HG03469 (cell line): ENCODE results near the gene CES5A.
"Not testable (repeated sequence)": the region's sequence is repeated elsewhere in the genome, so short reads cannot be mapped to it uniquely, and the experiment has no call there.

ENCODE experiments used
- ATAC-seq: cut with Tn5 transposase; IDR thresholded peaks from one replicate; pipeline ENCODE4 v1.9.1; 2021; ENCODE audit warnings: mild to moderate bottlenecking, moderate library complexity, moderate number of reproducible peaks; ENCODE audit not compliant: unreplicated experiment

Gene CES5A

DNA sequence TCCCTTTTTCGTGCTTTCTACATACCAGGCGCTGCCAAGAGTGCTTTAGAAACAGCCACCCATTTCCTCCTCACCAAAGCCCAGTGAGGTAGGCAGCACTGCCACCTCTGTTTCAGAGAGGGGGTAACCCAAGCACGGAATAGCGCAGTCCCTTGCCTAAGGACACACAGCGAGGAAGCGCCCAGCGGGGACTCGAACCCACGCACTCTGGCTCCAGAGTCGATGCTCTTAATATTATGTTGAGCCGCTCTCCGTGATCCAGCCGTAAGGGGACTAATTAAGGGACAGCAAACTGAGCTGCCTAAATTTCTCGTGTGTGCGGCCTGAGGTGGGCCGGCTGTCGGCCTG lies 42.8 kb downstream of the CES5A start:
- no peak for ATAC-seq

DNA sequence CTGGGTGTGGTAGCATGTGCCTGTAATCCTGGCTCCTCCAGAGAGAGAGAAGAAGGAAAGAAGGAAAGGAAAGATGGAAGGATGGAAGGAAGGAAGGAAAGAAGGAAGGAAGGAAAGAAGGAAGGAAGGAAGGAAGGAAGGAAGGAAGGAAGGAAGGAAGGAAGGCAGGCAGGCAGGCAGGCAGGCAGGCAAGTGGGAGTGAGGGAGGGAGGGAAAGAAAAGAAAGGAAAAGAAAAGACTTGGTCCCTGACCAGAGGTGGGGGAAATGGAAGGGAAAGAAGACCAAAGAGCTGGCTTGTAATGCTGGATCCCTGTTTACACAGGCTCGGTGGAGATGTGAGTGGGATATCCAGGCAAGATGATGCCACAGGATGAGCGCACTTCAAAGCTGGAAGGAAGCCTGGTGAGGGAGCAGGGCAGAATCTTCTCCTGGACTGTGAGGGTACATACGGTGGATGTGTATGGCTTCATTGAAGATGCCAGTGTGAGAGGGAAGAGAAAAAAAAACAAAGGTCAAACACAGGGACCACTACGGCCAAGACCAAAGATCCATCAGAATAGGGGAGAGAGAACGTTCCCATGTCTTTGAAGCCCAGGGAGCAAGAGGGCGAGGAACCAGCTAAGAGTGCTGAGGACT lies 44.4 kb downstream of the CES5A start:
- no peak for ATAC-seq

DNA sequence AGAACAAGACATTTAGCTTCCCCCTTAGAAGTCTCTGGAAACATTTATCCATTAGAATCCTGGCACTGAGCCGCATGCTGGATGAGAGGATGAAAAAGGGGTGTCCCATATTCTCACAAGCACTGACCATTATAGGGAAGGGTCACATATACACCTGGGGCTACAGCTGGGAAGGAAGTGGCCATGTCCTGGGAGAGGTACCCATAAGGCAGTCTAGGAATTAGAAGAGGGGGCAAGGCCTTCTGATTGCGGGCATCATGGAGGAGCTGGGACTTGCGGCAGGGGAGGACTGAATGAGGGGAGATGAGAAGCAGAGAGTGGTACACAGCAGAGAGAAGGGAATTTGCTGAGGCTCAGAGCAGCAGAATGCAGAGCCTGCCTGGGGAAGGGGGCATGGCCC lies 45.9 kb downstream of the CES5A start:
- ATAC-seq: not testable (repeated sequence)

DNA sequence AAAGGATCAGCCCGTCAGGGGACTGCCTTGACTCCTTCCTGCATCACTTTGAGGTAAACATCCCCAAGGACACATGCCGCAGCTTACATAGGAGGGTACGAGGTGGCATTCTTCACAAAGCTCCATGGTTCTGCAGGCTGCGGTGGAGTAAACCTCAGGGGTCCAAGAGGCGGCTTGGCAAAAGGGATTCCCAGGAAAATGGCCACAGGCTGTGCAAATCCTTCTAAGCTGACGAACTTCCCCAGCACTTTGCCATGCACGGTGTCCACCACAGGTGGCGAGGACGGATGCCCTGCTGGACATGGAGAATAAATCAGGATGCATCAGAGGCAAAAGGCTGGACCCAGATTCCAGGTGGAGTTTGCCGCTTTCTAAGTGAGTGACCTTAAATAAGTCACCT lies 46.5 kb downstream of the CES5A start:
- ATAC-seq: no peak

DNA sequence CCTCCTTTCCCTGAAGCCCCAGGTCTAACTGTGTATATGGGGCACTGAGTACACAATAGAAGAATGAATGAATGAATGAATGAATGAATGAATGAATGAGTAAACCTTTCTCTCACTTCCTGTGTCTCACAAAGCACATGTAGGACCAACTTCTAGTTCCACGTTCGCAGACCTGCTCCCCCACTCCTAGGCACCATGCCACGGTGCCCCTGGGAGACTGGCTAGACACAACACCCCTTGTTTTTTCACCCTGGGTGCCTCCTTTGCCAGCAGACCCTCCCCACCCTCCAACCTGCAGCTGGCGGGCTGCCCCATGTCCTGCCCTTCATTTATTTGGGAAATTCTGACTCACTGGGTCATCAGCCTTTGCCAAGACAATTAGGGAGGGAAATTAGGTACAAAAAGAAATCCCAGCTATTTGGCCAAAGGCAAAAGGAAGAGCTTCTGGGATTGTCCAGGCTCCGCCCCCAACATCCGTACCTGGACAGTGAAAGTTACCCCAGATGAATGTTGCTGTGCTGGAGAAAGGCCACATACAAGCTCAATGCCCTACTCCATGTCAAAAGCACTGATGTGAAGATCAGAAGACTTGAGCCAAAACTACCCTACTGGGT lies 50.0 kb downstream of the CES5A start:
- no peak for ATAC-seq

DNA sequence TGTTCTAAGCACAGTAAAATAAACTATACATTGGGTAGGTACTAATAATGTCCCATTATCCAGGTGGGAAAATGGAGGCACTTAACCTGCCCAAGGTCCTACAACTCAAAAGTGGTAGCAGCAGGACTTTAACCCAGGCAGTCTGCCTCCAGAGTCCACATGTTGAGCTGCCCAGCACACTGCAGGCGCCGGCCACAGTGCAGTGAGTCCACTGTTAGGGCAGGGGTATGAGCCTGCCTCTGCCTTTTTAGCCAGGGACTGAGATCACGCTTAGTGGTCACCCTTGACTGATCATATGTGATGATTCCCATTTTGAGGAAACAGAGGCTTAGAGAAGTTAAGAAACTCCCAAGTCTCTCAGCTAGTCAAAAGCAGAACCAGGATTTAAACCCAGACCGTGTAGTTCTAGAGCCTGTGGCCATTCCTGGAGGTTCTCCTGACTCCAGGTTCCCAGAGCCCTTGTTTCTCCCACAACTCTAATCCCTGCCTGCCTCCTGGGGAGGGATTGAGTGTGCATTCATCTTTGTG lies 50.6 kb downstream of the CES5A start:
- ATAC-seq: no peak

DNA sequence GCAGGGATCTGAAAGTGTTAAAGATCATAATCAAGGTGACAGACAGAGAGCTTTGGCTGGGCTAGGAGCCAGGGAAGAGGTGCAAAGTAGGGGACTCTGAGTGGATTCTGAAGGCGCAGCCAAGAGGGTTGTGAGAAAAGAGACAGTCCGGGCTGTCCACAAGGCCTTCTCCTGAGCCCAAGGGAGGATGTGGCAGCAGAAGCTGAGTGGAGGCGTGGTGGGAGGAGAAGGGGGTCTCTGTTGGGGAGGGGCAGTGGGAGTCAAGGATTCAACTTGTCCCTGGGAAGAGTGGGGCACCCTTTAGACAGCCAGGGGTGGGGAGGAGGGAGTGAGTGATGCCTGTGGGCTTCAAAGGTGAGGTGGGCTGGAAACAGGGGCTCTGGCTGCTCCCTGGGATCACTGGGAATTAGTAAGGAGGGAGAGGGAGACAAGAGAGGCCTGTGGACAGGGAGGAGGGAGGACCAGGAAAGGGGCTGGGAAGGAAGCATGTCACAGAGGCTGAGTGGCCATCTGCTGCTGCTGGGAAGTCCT lies 52.8 kb downstream of the CES5A start:
- ATAC-seq: no peak

DNA sequence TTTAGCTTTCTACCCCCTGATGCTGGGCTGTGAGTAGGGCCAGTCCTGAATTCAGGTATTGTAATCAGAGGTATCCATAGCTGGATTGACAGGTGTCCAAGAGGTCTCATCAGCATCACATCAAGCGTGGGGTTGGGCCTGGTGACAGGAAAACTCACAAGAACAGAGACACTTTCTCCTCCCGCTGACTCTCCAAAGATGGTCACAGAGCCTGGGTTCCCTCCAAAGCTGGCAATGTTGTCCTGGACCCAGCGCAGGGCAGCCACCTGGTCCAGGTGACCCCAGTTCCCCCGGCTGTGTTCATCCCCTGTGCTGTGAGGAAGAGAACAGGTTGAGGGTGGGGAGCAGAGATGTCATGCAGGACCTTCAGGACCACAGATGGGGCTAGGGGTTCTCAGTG lies 54.0 kb downstream of the CES5A start:
- ATAC-seq: no peak

DNA sequence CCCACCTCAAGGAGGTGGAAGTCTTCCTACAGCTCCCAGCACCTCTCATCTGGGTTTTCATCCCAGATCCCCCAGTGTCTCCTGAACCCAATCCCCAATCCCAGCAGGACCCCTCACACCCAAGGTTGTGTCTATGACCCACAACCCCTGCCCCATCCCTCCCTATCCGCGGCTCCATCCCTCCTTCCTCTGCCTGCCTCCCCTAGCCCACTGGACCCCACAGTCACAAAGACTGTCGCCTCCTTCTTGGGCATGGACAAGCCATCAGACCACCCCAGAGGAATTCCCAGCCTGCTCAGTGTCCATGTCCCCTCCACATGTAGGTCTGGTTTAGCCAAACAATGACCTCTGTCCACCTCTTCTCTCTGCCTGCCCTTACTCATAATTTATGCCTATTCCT lies 54.6 kb downstream of the CES5A start:
- no peak for ATAC-seq

DNA sequence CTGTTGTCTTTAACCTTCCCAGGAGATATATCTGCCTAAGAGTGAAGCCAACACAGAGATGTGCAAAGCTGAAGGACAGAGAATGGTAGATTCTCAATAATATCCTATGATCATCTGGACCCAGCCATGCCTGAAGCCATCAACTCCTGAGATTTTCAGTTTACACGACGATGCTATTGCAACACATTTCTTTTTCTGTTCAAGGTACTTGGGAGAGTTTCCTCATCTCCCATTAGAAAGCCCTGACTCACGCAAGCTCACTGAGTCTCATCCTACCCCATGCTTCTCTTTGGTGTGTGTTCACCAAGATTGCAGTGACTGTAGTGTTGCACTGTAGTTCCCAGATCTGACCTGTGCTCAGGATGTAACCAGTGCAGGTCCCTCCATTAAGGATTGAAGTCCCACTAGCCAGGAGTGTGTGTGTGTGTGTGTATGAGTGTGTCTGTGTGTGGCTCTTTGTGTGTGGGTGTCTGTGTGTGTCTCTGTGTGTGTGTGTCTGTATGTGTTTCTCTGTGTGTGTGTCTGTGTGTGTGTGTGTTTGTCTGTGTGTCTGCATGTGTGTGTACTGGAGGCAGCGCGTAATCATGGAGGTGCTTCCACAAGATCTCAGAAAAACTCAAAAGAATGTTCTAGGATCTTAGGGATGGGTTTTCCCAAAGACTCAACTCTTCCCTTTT lies 57.8 kb downstream of the CES5A start:
- ATAC-seq: no peak

DNA sequence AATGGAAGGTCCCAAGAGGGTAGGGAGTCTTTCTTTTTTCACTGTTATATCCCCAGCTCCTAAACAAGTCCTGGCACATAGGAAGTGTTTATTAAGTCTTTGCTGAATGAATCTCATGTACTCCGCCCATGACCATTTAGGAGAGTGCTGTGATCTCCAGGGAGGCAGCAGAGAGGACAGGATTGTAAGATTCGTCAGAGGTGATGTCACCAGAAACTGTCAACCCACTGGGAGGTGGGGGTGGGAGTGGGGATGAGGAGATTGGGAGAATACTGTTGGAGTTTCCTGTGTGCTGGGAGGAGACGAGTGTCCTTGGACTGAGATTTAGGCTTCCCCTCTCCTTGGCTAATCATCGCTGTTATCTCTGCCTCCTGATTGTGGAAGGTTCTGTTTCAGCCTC lies 59.0 kb downstream of the CES5A start:
- not testable (repeated sequence) for ATAC-seq

DNA sequence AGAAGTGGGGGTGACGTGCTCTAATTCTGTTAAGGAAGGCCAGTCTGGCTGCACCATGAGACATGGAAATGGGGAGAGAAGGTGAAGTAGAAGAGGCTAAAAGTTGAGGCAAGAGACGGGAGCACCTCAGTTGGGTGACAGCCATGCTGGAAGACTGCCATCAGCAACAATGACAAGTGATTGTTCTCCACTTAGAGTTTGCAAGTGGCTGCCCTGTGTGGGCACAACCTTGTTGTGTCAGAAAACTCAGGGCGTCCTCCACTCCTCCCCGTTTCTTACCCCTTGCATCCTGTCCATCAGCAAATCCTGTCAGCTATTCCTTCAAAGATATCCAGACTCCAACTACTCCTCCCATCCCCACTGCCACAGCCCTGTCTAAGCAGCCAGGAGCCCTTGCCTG lies 59.9 kb downstream of the CES5A start:
- ATAC-seq: no peak

DNA sequence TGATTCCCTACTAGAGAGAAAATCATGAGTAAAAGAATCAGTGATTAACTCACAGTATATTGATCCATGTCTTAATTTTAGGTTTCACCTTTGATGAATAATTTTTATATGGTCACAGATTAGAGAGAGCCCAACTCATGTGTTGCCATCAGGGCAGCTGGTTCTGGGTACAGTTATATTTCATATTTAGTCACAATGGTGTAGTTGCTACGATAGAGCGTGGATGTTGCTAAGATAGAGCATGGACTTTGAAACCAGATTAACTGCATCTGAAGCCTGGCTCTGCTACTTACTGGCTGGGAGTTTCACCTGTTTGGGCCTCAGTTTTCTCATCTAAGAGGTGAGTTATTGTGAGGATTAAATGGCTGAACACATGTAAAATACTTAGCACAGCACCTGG lies 61.0 kb downstream of the CES5A start:
- not testable (repeated sequence) for ATAC-seq

DNA sequence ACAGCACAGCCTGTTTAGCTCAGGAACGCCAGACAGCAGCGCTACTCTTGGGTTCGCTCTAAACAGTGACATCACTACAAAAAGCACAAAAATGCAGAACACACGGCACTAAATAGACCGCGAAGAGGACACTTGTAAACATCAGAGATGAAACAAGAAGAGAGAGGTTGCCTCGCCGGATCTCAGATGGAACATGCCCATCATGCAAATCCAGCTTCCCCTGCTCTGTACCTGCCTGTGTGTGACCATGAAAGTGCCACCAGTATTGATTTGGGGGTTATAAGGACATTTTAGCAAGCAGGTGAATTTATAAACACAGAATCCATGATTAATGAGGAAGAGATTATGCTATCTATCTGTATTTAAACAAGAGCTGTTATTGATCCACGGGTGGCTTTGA lies 61.4 kb downstream of the CES5A start:
- ATAC-seq: not testable (repeated sequence)

DNA sequence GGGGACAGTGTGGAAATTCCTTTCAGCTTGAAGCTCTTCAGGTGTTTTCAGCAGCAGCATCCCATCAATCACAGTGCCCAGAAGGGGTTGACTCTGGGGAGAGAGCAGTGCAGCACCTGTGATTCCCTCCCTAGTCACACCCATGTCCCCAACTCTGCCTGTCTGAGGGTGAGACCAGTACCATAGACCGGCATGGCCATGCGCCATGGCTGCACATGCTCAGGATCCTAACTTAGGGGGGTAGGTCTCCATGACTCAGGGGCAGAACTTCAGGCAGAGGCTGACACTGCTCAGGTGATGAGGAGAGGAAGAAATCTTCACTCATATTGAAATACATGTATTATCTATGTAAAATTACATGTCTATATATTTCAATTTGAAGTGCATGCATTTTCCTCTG lies 62.2 kb downstream of the CES5A start:
- no peak for ATAC-seq

DNA sequence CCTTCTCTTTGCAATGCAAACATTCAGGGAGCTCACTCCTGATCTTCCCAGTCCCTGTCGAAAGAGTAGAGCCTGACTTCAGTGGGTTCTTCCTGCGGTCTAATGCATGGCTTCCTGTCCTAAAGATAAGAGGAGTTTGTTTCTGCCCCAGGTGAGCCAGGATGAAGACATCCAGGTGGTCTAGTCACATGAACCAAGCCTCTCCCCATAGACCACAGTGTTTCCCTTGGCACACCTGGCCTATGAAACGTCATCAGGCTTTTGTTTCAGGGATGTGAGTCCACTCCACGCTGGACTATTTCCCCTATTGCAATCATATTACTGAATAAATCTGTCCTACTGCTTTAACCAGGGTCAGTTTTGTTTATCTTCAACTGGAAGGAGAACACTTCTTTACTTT lies 63.4 kb downstream of the CES5A start:
- ATAC-seq: no peak

DNA sequence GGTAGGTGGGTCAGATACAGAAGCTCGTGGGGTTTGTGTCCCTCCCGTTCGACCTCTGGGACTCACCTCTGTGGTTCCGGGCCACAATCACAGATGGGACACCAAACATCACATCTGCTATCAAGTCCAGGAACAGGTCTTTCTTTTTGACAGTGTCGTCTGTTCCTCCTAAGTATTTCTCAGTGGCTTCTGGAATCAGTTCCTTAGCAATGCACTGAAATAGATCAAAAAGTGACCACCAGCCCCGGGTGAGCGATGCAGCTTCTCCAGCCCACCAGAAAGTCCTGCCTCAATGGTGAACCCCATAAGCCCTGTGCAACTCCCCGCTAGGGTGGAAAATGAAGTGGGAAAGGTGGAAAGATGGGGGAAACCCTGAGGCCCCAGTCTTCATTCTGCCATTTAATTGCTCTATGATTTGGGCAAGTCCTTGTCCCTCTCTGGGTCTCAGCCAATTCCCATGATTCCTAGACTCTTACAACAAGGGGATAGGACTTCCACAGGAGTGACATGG lies 64.7 kb downstream of the CES5A start:
- ATAC-seq: no peak

DNA sequence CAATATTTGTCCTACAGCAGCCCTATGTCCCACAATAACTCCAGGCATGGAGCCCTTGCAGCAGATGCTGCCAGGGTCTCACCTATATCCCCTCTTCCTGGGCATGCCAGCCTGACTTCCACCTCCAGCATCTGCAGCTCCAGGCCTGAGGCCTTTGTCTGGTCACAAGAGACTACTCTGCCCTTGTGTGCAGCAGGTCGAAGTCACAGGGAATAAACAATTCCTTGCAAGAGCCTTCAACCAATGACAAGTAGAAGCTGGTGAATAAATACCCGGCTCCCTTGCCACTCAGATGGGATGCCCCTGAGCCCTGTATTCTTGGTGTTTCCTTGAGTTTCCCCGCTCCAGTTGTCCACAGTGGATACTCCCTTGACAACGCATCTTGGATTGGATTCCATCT lies 65.3 kb downstream of the CES5A start:
- ATAC-seq: no peak

DNA sequence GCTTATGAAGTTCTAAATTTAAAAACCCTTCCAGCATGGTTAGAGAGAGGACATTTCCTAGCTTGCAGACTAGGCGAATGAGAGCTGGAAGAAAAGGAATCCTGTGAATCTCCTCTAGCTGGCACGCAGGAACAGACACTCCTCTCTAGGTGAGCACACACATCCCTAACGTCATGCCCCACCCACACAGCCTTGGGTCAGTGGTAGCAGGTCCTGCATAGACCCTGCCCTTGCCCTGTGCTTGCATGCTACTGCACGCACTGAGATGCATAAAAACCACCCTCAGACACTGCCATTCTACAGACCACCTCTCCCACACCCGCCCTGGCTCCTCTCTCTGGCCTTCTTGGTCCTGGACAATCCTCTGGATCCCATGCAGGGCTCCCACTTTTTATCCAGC lies 65.8 kb downstream of the CES5A start:
- no peak for ATAC-seq

DNA sequence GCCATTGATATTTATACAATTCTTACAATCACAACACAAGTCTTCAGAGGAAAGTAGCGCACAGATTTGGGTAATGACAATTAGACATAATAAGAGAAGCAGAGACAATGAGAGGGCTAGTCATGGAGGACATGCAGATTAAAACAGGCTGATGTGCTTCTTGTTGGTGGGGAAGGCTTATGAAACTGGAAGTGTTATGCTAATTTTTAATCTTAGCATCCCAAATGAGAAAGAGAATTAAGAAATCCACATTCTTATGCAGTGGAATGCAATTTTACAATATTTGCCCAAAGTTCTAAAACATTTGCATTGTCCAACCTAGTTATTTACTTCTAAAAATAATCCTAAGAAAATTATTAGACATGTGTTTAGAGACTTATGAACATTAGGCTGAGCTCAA lies 66.9 kb downstream of the CES5A start:
- ATAC-seq: not testable (repeated sequence)

DNA sequence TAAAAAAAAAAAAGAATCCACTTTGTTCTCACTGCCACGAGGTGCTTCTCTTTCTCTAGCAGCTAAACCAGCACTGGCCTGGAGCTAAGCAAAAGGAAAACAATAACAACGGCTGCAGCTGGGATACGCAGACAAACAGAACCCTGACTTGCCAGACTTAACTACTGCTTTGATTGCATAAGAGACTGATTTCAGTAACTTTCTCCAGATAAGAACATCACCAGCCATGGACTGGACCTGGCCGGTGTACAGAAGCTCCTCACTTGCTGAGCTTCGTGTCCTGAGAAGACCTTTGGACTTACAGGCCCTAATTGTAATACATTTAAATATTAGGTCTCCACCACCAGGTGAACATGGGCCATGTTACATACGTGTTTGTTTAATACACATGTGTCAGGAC lies 70.1 kb downstream of the CES5A start:
- not testable (repeated sequence) for ATAC-seq

DNA sequence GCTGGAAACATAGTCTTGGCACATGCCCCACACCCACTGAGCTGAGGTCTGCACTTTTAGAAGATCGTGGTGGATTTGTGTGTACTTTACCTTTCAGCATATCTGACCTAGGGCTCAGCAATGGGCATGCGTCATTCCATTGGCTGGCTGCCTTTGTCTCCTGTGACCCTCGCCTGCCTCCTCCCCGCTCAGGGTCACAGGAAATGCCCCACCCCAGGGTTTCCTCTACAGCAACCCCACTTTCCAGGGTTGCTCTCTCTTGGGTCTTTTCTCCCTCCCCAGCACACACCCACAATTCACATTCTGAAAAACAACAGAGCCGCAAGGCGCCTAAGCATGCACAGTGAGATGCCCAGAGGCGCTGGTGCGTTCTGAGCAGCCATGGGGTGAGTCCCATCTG lies 71.5 kb downstream of the CES5A start:
- ATAC-seq: not testable (repeated sequence)
